ENCODE measurements around the gene CPPED1.

Gene CPPED1

DNA sequence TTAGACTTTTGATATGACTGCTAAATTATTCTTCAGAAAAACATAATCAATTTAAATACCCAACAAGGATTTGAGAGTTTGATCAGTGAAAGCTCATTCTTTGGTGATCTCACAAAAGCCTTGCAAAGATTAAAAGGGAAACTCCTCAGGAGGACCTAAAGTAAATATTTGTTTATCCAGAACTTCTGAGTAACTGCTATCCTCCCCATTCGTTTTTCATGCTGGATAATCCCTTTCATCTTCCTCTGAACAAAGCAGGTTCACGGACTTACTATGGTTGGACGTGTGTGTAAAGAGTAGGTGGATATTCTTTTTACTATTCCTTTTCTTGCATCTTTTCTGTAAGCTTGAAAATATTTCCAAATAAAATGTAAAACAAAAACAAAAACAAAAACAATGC lies 124.7 kb downstream of the CPPED1 start:
- no peak for DNase-seq

DNA sequence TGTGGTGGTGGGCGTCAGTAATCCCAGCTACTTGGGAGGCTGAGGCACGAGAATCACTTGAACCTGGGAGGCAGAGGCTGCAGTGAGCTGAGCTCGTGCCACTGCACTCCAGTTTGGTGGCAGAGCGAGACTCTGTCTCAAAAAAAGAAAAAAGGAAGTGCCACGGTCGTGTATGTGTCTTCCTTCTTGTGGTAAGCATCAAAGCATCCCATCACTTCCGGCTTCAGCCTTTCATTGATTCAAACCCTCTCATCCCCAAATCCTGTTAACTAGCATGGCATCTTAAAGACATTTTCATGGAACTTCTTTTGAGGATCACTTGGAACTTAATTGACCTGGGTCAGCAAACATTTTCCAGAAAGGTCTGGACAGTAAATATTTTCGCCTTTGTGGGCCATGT lies 126.2 kb downstream of the CPPED1 start:
- DNase-seq, result no peak

DNA sequence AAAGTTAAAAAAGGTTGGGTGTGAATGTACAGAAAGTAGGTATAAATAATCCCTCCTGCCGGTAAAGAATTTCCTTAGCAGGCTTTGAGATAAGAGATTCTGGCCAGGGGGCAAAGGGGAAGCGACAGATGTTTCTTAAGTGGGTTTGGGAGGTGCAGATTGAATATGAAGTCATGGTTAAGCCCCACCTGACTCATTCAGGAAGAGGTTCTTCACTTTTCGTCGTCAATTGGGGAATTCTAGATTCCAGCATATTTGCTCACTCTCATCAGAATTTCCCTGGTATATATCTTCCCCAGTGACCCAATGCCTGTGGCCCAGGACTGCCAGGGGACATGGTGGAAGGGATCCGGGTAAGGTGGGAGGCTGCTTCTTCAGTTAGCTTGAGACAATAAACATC lies 127.8 kb downstream of the CPPED1 start:
- DNase-seq, result no peak

DNA sequence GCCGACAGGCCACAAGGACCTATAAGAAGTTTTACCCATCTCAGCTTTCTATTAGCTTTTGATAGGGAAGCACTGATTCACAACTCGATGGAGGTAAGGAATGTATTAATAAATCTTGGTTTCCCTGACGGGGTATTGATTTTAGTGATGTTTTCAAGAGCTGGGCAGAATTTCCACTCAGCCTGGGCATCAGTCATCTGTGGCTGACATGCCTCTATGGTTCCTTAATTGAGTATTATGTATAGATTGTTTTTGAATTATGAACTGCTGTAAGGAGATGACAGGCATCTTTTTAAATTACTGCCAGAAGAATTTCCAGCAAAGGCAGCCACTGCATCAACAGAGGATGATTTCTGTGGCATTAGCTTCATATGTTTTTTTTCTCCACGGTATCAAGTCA lies 128.6 kb downstream of the CPPED1 start:
- no peak for DNase-seq

DNA sequence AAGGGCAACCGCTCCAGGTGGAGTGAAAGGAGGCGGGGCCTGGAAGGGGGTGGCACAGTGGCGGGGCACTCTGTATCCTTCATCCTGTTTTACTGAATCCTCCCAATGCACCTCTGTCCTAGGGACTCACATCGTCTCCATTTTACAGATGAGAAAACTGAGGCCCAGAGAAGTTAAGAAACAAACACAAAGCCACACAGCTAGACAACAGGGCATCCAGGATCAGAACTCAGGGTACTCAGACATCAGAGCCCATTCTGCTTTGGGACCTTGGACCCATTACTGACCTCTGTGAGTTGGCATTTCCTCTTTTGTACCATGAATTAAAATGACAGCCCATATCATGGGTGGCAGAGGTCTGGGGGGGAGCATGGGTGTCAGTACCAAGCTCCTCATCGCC lies 129.2 kb downstream of the CPPED1 start:
- no peak for DNase-seq

DNA sequence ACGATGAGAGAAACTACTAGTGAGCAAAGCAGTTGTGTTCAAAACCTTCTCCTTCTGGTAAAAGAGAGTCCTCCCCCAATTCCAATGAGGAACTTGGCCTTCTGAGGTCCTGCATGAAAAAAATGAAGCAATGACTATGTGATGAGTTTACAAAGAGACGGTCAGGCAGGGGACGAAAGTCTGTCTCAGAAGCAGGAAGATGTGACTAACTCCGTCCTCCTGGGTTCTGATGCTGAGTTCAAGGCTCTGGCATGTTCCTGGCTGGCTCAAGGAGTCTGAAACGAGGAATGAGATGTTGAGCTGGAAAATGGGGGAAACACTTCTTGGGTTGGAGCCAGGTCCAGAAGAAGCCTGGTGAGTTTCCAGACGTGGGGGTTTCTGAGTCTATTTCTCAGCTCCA lies 129.6 kb downstream of the CPPED1 start:
- no peak for DNase-seq

DNA sequence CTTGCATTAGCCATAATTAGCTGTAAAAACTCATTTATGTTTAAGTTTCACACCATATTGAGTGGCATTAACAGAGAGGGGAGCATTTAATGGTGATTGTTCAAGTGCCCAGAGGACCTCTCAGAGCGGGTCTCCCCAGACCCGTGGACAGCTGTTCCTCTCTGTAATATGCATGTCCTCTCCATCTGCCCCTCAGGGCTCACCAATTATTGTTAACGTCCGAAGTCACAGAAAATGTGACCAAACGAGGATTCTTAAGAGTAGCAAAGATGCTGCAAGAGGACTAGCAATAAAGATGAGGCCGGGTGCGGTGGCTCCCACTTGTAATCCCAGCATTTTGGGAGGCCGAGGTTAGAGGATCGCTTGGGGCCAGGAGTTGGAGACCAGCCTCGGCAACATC lies 130.2 kb downstream of the CPPED1 start:
- no peak for DNase-seq

DNA sequence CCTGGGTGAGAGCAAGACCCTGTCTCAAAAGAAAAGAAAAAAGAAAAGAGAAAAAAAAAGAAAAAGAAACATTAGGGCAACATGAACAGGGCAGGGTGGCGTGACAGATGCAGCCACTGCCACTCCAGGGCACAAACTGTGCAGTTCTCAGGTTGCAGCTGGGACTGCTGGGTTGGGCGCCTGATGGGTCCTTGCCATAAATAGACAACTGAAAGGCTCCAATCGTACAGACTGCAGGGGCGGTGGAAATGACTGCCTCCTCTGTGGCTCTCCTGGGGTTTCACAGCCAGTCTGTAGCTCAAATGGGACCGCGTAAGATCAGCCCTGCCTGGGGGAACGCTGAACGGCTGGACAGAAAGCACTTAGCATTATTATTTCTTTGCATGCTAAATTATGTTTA lies 130.7 kb downstream of the CPPED1 start:
- DNase-seq, result no peak

DNA sequence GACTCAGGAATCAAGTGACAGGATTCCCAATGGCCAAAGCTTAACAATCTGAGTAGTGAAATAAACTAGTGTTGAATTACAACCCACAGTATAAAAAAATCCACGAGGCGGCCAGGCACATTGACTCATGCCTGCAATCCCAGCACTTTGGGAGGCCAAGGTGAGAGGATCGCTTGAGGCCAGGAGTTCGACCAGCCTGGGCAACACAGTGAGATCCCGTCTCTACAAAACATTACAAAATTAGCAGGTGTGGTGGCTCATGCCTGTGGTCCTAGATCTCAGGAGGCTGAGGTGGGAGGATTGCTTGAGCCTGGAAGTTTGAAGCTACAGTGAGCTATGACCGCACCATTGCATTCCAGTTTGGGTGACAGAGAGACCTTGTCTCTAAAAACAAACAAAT lies 133.8 kb downstream of the CPPED1 start:
- DNase-seq, result no peak

DNA sequence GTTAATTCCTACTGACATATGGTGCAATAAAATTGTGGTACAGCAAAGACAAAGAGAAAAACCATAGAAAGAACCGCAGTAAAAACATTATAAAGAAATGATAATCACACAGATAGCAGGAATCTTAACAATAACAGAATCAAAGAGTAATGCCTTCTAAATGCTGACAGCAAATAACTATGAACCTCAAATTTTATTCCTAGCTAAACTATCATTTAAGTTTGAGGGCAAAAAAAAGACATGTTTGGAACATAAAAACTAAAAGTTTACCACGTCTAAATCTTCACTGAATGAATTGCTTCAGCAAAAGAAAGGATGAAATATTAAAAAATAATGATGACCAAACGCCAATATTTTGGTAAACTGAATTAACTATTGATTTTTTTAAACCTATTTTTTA lies 135.8 kb downstream of the CPPED1 start:
- no peak for DNase-seq

DNA sequence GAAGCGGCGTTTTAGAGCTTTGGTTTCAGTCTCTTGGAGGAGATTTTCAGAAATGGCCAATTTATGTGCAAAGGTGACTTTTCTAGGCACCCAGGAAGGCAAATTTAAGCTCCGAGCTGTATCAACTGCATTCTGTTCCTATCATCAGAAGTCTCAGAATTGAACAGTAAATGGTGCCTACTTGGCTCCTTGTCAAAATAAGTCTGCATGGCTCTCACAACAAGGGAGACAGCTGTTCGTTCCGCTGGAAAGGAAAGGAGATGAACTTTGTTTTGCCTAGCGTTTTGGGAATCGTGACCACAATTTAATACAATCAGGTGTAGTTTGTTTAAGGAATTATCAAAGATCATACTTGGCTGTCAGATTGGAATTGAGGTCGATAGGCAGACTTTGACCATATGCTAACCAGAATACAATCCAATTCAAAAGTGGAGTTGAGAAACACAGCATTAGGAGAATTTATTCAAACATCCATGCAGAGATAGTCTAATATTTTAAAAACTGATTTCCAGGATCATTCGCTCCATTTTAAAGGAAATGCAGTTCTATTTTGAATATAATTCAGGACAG lies 139.4 kb downstream of the CPPED1 start:
- no peak for DNase-seq

DNA sequence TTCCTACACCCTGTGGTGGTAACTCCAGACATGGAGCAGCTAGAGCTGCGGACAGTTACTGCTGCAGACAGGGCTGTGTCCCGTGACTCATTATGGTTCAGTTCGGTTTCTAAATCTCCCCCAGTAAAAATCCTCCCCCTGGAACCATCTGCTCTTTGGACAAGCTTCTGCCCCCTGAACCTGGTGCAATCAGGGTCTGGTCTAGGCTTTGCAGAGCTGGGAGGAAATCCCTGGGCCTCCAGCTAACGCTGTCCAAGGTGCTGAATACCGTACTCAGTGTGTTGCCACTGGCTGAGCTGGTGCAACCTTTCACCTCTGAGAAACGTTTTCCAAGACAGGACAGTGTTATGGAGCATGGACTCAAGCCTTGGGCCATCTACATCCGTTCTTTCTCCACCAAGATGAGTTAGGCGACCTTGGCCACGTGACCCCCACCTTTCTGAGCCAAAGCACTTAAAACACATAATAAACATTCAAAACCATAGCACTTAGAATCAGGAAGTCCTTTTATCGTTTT lies 142.0 kb downstream of the CPPED1 start:
- no peak for DNase-seq

DNA sequence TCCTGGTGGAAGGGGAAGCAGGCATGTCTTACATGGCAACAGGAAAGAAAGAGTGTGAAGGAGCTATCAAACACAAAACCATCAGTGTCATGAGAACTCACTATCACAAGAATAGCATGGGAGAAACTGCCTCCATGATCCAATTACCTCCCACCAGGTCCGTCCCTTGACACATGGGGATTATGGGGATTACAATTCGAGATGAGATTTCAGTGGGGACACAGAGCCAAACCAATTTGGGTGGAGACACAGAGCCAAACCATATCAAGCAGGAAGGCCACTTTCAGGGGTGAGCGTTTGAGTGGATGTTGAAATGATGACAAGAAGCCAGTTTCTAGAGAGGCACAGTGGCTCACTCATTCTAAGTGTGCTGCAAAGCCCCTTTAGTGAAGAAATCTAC lies 143.8 kb downstream of the CPPED1 start:
- DNase-seq, result no peak

DNA sequence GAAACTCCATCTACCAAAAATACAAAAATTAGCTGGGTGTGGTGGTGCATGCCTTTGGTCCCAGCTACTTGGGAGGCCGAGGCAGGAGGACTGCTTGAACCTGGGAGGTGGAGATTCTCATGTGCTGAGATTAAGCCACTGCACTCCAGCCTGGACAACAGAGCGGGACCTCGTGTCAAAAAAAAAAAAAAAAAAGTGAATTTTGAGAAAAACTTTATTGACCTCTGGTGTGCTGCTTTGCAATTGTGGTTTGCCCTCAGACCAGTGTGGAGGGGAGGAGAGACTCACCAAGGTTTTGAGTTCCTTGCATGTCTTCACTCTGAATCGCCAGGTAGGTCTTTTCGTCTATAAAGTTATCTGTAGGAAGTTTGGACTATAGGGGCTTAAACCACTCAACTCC lies 145.2 kb downstream of the CPPED1 start:
- DNase-seq, result no peak

DNA sequence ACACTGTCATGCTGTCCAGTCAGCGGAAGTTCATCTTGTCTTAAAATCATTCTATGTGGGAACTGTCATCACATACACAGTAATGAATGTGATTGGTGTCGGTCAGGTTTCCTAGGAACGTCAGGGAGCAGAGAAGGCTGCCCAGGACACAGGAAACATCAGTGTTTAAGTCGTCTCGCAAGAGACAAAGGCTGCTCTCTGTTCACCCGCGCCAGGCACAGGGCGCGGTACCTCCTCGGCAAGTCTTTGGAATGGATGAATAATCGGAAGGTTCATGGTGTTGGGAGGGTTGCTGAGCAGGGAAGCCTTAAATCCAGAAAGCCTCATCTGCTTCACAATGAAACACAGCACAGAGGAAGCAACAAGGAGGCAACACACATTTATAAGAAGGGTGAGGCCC lies 148.2 kb downstream of the CPPED1 start:
- no peak for DNase-seq

DNA sequence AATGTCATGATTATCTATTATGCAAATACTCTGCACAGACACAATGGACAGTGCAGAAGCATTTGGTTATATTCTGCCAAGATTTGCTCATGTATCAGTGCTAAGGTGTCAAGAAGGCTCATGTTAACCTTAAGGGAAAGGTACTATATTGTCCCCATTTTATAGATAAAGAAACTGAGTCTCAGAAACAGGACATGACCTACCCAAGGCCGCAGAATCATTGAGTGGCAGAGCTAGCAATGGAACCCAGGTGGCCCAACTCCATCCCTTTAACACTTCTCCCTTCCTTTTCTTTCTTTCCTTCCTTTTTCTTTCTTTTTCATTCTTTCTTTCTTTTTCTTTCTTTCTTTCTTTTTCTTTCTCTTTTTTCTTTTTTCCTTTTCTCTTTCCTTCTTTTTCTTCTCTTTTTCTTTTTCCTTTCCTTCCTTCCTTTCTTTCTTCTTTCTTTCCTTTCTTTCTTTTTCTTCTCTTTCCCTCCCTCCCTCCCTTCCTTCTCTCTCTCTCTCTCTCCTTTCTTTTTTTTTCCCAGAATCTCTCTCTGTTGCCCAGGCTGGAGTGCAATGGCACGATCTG lies 149.8 kb downstream of the CPPED1 start:
- no peak for DNase-seq

DNA sequence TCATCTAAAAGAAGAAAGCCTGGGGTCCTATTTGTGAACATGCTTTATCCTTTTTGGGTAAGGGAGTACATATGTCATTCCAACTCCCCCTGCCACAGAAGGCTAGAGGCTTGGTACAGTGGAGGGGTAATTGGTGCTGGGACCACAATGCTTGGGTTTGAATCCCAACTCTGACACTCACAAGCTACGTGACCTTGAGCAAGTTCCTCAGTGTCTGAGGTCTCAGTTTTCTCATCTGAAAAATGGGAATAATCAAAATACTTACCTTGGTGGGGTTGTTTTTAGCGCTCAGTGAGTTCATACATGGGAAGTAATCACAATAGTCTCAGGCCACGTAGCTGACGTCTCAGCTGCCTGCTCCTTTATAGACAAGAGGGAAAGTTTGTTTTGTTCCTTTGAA lies 150.8 kb downstream of the CPPED1 start:
- no peak for DNase-seq

DNA sequence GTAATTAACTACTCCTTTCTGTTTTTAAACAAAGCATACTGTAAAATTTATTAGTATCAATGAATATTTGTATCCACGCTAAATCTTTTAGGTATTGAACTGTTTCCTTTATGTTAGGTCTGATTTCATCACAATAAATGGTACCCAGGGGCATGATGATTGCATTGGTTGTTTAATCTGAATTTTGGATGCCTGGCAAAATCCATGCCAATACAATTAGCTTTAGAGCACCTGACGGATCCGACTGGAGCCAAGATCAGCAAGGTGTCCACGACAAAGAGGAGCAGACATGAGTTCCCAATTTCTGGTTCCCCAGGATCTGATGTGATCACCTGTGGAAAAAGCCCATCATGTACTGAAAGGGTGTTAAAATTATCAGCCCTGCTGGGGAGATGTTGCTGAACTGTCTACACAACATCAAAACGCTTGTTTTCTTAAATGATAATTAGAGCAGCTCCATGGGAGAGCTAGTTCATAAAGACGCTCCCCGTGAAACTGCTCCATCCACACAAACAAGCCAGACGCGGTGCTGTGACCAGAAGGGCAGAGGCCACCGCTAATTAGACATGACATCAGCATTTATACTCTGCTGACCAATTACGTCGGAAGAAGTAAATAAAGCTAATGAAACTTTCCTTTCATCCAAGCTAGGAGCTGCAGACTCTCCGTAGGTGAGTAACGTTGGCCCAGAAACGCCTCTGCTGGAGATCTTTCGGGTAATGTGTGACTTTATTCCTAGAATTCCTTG lies 151.7 kb downstream of the CPPED1 start:
- no peak for DNase-seq

DNA sequence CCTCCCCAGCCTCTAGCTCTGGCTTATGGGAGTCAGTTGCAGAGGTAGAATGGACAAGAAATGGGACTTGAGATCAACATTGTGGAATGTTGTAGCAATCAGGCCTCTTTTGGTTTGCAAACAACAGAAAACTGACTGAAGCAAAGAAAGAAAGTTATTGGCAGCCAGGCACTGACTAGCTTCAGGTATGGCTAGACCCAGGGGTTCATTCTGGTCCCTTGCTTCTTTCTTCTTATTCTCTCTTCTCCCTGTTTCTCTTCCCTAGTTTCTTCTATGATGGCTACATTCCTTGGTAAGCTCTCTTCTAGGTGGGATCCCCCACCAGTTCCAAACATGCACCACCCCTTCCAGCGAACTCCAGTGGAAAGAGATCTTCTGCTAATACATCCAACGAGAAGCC lies 154.3 kb downstream of the CPPED1 start:
- no peak for DNase-seq

DNA sequence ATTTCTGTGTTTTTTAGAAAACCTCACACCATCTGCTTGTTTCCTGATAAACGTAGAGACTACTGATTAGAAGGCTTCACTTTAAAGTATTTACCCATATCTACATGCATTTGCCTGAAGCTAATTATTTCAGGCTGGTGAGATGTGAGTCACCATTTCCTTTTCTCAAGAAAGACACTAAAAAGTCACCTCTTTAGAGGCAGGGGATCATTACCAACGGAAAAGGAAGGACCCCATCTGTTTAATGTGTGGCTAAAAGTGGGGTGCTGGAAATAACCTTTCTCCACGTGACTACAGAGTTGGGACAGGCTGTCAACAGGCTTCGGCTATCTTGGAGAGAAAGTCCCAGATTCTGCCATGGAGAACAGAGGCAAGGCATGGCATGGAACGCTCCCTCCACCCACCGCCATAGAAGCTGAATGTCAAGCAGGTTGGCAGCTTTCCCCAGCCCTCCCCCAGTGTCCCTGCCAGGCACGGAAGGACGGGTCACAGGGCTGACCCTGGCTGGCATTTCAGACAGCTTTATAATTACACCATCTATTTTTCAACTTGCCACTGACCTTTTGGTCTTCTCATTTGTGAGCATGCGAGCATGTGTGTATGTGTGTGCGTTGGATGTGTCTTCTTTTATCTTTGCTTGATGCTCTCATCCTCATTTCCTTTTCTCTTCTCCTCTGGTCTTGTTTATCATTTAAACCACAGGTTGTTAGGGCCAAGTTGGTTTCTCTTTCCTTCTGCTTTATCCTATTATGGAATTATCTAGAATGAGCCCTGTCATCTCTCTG lies 157.0 kb downstream of the CPPED1 start:
- no peak for DNase-seq

DNA sequence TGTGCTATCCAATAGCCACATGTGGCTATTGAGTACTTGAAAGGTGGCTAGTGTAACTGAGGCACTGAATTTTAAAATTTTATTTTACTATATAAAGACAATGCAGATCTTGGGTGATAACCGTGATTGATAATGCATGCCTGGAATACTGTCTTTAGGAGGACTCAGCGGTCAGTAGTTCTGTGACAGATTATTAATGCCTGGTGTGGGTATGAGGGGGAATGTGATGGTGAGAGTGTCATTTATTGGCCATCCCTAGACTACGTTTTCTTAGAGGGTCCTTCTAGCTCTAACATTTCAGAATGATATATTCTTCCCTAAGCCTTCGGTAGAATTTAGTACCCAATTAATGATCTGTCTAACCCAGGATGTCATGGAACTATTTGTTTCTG lies 157.6 kb downstream of the CPPED1 start:
- DNase-seq, result no peak

DNA sequence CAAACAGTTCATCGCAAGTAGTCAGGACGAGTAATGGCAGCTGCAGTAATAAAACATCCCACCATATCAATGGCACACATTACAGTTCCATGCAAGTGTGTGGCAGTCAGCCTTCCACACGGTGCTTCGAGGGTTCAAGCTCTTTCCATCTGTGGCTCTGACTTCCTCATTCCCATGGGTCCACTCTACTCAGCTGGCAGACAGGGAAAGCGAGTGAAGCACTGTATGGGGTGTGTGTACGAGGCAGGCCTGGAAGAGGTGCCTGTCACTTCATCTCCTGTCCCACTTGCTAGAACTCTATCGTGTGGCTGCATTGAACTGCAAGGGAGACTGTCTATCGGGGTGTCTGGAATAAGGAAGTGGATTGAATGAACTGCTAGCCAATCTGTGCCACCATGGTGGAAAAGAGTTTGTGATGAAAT lies 160.6 kb downstream of the CPPED1 start:
- DNase-seq, result no peak

DNA sequence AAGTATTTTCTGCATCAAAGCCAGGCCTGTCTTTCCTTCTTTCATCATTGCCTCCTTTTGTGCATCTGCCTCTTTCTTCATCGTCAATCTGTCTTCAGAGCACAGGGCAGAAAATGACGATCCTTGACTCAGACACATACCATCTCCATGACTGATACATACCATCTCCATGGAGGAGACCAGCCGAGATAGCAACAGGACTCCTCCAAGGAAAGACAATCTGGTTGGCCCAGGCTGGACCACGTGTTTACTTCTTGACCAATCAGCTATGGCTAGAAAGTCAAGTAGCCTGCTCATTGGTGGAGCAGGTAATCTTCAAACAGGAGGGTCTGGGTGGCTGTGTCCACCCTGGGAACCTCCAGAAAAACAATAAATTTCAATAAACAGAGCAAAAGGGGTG lies 164.6 kb downstream of the CPPED1 start:
- no peak for DNase-seq

DNA sequence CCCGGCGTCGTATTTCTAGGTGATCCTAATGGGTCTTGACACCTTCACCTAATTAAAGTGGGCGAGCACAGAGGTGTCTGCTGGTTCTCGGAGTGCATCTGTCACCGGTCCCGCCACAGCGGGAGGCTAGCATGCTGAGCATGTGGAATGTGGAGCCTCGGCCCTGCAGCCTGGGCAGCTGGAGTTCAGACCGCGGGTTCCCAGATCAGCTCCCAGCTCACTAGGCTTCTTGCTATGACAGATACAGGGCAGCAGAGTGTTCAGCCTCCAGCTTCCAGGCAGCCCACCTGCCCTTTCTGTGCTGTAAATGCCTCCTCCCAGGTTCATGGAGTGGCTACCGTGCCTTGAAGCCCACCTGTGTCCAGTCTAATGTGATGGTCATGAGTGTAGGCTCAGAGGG lies 166.7 kb downstream of the CPPED1 start:
- no peak for DNase-seq

Data from GOT3 (cell line).